ENCODE measurements around the gene PDCD5. TPM values are rescaled to one million over a fixed set of nuclear protein-coding genes. Genes with fewer than 3 reads are reported as not detected.

The PDCD5 gene, protein sequence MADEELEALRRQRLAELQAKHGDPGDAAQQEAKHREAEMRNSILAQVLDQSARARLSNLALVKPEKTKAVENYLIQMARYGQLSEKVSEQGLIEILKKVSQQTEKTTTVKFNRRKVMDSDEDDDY
- total RNA-seq (2021), result 84.4 and 127 TPM in 2 replicates
- Bru-seq, nascent RNA, result percentile 86 among the genes with signal in this experiment
- BruChase-seq, experiment 1, labeled RNA remaining after a 2-hour chase, result percentile 90 among the genes with signal in this experiment
- percentile 79 among the genes with signal in this experiment for BruChase-seq, experiment 2, labeled RNA remaining after a 6-hour chase
- long read RNA-seq, transcript PDCD5-204 (6 exons, 601 nt), result minor isoform, 23 of 273 reads
- long read RNA-seq, transcript PDCD5-207 (6 exons, 699 nt), result major isoform, 185 of 273 reads
- long read RNA-seq, transcript PDCD5-205 (4 exons, 480 nt), result minor isoform, 48 of 273 reads
- long read RNA-seq, partial matches to known transcripts, result 4 of 273 reads
- long read RNA-seq, other reads (novel, unspliced or antisense), result 12 of 273 reads

DNA sequence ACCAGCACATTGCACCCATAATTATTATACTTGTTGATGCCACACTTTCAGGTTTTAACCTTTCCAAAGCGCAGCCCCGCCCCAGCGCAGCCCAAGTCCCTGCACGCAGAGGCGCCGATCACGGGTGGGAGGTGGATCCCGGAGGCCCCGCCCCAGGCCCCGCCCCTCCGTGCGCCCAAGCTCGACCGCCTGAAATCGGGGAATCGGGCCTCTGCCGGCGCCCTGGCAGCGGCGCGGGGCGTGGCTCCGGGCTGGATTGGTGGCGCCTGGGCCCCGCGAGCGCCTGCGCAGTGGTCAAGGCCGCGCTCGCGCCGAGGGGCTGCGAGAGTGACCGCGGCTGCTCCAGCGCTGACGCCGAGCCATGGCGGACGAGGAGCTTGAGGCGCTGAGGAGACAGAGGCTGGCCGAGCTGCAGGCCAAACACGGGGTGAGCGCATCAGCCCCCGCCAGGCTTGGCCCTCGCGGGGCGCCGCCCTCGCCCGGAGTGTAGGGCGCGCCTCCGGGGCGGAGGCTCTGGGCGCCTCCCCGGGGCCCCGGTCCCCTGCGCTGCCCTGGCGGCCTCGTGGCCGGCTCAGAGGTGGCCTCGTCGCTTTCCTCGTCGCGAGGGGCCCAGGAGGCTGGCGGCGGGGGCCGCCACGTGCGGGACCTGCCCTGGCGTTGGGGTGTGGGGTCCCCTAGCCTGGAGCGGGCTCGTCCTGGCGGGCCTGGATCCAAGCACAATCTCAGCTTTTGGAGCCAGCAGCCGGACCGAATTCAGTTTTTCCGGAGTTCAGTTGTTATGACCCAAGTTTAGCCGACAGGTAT lies at the start of gene PDCD5:
PDCD5 (plus strand) TSS at position 290 of the 804 bp plus-strand sequence; CDS start at position 362, 72 bp downstream.
- Histone ChIP-seq H4K20me1 (ENCODE audit: insufficient read depth) (no peaks in the 10 kb centered on the region), H3K79me2 (ENCODE audit: low read depth) (peaks cover 18% of the 10 kb centered on the region), H3F3A (ENCODE audit: insufficient read depth, low read depth) (no peaks in the 10 kb centered on the region), H3K4me2 (peak within 1 kb of the TSS; percentile 86), H3K9me2 (ENCODE audit: insufficient read depth) (no peaks in the 10 kb centered on the region), H3K27ac (peak within 1 kb of the TSS; percentile 51), H3K9me3 (ENCODE audit: insufficient read depth, low read depth) (no peaks in the 10 kb centered on the region), H3K4me3 (peak within 1 kb of the TSS; percentile 73), H3K36me3 (ENCODE audit: low read depth) (0 out of 2 replicates have a peak, but pooled peaks cover 12% of the 10 kb centered on the region), H2AFZ (peak within 1 kb of the TSS; percentile 93), H3K4me1 (replicated peaks; ENCODE audit: insufficient read depth) (peaks cover 11% of the 10 kb centered on the region), H3K27me3 (ENCODE audit: insufficient read depth, low read depth) (no peaks in the 10 kb centered on the region)
- no TSS peak for BruUV-seq (replicated peaks)
- DNase-seq, result peak; percentile 77 to 95
- CTCF ChIA-PET, result interaction anchor here (0.7 kb wide), 1 partner anchor 115 kb away, joined by 8 read pairs; no protein-coding TSS in a partner anchor
- POLR2A ChIA-PET (ENCODE audit: unreplicated experiment), result no interaction called here
- TF ChIP-seq EZH2 (IDR thresholded peaks at IDR 0.05; ENCODE audit: low read depth), result no peak
- TF ChIP-seq, protein P1, sequence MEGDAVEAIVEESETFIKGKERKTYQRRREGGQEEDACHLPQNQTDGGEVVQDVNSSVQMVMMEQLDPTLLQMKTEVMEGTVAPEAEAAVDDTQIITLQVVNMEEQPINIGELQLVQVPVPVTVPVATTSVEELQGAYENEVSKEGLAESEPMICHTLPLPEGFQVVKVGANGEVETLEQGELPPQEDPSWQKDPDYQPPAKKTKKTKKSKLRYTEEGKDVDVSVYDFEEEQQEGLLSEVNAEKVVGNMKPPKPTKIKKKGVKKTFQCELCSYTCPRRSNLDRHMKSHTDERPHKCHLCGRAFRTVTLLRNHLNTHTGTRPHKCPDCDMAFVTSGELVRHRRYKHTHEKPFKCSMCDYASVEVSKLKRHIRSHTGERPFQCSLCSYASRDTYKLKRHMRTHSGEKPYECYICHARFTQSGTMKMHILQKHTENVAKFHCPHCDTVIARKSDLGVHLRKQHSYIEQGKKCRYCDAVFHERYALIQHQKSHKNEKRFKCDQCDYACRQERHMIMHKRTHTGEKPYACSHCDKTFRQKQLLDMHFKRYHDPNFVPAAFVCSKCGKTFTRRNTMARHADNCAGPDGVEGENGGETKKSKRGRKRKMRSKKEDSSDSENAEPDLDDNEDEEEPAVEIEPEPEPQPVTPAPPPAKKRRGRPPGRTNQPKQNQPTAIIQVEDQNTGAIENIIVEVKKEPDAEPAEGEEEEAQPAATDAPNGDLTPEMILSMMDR (conservative IDR thresholded peaks at IDR 0.05), result no peak
- intact Hi-C loops (cut with micrococcal nuclease; ENCODE audit: unreplicated experiment), result loop anchor here (5.0 kb wide), 1 partner anchor 596 kb away; no protein-coding TSS in a partner anchor

GRCh38 chr19:32532233-32532632 lies 48.8 kb upstream of the PDCD5 start:
- TF ChIP-seq EZH2 (IDR thresholded peaks at IDR 0.05; ENCODE audit: low read depth), result no peak
- TF ChIP-seq, protein P1 (conservative IDR thresholded peaks at IDR 0.05), result no peak
- H2AFZ ChIP-seq, result no peak overlapping the region
- H3K27ac ChIP-seq, result no peak overlapping the region
- H3K9me3 ChIP-seq (ENCODE audit: insufficient read depth, low read depth), result peaks cover 3% of the 10 kb centered on the region; the same call in 1 of the 2 replicates
- ChIA-PET CTCF (no interaction called here), POLR2A (ENCODE audit: unreplicated experiment) (no interaction called here)
- H4K20me1 ChIP-seq (ENCODE audit: insufficient read depth), result no peaks in the 10 kb centered on the region
- no peak overlapping the region for H3K4me3 ChIP-seq
- H3K27me3 ChIP-seq (ENCODE audit: insufficient read depth, low read depth), result peaks cover 80% of the 10 kb centered on the region
- no peaks in the 10 kb centered on the region for H3F3A ChIP-seq (ENCODE audit: insufficient read depth, low read depth)
- H3K9me2 ChIP-seq (ENCODE audit: insufficient read depth), result no peaks in the 10 kb centered on the region
- no peaks in the 10 kb centered on the region for H3K79me2 ChIP-seq (ENCODE audit: low read depth)
- H3K4me2 ChIP-seq, result no peak overlapping the region
- BruUV-seq (replicated peaks), result no TSS peak
- H3K36me3 ChIP-seq (ENCODE audit: low read depth), result no peaks in the 10 kb centered on the region
- DNase-seq, result no peak
- intact Hi-C loops (cut with micrococcal nuclease; ENCODE audit: unreplicated experiment), result no loop called here
- H3K4me1 ChIP-seq (replicated peaks; ENCODE audit: insufficient read depth), result no peaks in the 10 kb centered on the region

GRCh38 chr19:32537580-32537979 lies 43.4 kb upstream of the PDCD5 start:
- no peaks in the 10 kb centered on the region for H3K9me2 ChIP-seq (ENCODE audit: insufficient read depth)
- DNase-seq, result no peak
- BruUV-seq (replicated peaks), result no TSS peak
- no peak overlapping the region for H3K4me3 ChIP-seq
- H3K9me3 ChIP-seq (ENCODE audit: insufficient read depth, low read depth), result no peaks in the 10 kb centered on the region
- H3K4me1 ChIP-seq (replicated peaks; ENCODE audit: insufficient read depth), result peaks cover 3% of the 10 kb centered on the region
- intact Hi-C loops (cut with micrococcal nuclease; ENCODE audit: unreplicated experiment), result no loop called here
- H3F3A ChIP-seq (ENCODE audit: insufficient read depth, low read depth), result peaks cover 5% of the 10 kb centered on the region
- no peak overlapping the region for H3K27ac ChIP-seq
- no peak overlapping the region for H3K4me2 ChIP-seq
- ChIA-PET POLR2A (ENCODE audit: unreplicated experiment) (no interaction called here), CTCF (no interaction called here)
- no peaks in the 10 kb centered on the region for H3K36me3 ChIP-seq (ENCODE audit: low read depth)
- H3K27me3 ChIP-seq (ENCODE audit: insufficient read depth, low read depth), result peaks cover 73% of the 10 kb centered on the region
- H3K79me2 ChIP-seq (ENCODE audit: low read depth), result no peaks in the 10 kb centered on the region
- TF ChIP-seq, protein P1 (conservative IDR thresholded peaks at IDR 0.05), result no peak
- TF ChIP-seq EZH2 (IDR thresholded peaks at IDR 0.05; ENCODE audit: low read depth), result no peak
- H4K20me1 ChIP-seq (ENCODE audit: insufficient read depth), result no peaks in the 10 kb centered on the region
- H2AFZ ChIP-seq, result no peak overlapping the region

Measured in PC-9 (cell line).